Lung (tissue), 12 donors: ENCODE results near the gene GPD1L. TPM values are rescaled to one million over a fixed set of nuclear protein-coding genes. Genes with fewer than 3 reads are reported as not detected.

ENCODE experiments used
- ATAC-seq: fragments of 200-7000 bp; cut with Tn5 transposase; one replicate; pipeline ENCODE4 v1.9.1; 2020; ENCODE audit warnings: moderate number of reproducible peaks; ENCODE audit not compliant: insufficient read depth, low FRiP score
- DNase-seq, 3 donors: peaks; one replicate each; pipeline ENCODE4 v3.0.0-alpha.2; 2013 to 2017
- H3K27ac ChIP-seq, 2 donors: one replicate each; pipeline ENCODE4 v1.5.1; 2013; ENCODE audit warnings: mild to moderate bottlenecking in 2 of 2, moderate library complexity in 2 of 2, control low read depth in 1 of 2, inconsistent platforms in 1 of 2, low read depth in 1 of 2, low read length in 1 of 2
- H3K27me3 ChIP-seq, 3 donors: one replicate each; pipeline ENCODE4 v1.5.1; 2013; ENCODE audit warnings: low read length in 2 of 3; ENCODE audit not compliant: control insufficient read depth in 3 of 3, insufficient read depth in 3 of 3
- H3K36me3 ChIP-seq, 4 donors: one replicate each; pipeline ENCODE4 v1.5.1; 2013; ENCODE audit warnings: low read length in 4 of 4, mild to moderate bottlenecking in 1 of 4, moderate library complexity in 1 of 4; ENCODE audit not compliant: control insufficient read depth in 4 of 4, insufficient read depth in 4 of 4
- H3K4me1 ChIP-seq, 5 donors: one replicate each; pipeline ENCODE4 v1.5.1; 2013; ENCODE audit warnings: low read length in 5 of 5, mild to moderate bottlenecking in 2 of 5, moderate library complexity in 1 of 5; ENCODE audit not compliant: control insufficient read depth in 5 of 5, insufficient read depth in 5 of 5
- H3K4me3 ChIP-seq: one replicate; pipeline ENCODE4 v1.5.1; 2013; ENCODE audit warnings: mild to moderate bottlenecking, control low read depth, moderate library complexity
- H3K9ac ChIP-seq, 2 donors: one replicate each; pipeline ENCODE4 v1.5.1; 2013; ENCODE audit warnings: low read length in 2 of 2, control low read depth in 1 of 2; ENCODE audit not compliant: insufficient read depth in 1 of 2
- H3K9me3 ChIP-seq, 4 donors: one replicate each; pipeline ENCODE4 v1.5.1; 2013; ENCODE audit warnings: low read length in 3 of 4, mild to moderate bottlenecking in 1 of 4, moderate library complexity in 1 of 4; ENCODE audit not compliant: control insufficient read depth in 4 of 4, insufficient read depth in 3 of 4
- WGBS, 2 donors: extraction: QIAGEN DNeasy Blood & Tissue Kit; methylation state at CpG; one replicate each; pipeline ENCODE4 v1.1.7; 2013; 5-methylcytosine and 5-hydroxymethylcytosine counted together
- polyA plus RNA-seq, 2 donors: library from polyadenylated mRNA; stranded (reverse); fragments of 200-250 nt; gene quantifications; one replicate each; pipeline ENCODE4 v1.2.1, GENCODE V29; 2013
- total RNA-seq, 2 donors: library from RNA; depleted of rRNA in 1 of 2; stranded (reverse); fragments of >200 nt in 1 of 2; gene quantifications; one replicate each; pipeline ENCODE4 v1.2.1, GENCODE V29; 2014 to 2021
- TF ChIP-seq, protein P1 (sequence below): IDR thresholded peaks from 2 replicates; pipeline ENCODE4 v1.5.1; 2012; ENCODE audit warnings: mild to moderate bottlenecking; ENCODE audit errors: control extremely low read depth, extremely low read depth
- donor health status: control.
- donor health status: control.
- donor health status: Bipolar disorder and iron deficiency.
- donor health status: healthy.
- donor health status: DM: yes; HTN: yes; CAD: no.

The GPD1L gene
- total and polyA plus RNA-seq, 4 donors, result 20.5 to 58.8 (median 37.1) TPM

DNA sequence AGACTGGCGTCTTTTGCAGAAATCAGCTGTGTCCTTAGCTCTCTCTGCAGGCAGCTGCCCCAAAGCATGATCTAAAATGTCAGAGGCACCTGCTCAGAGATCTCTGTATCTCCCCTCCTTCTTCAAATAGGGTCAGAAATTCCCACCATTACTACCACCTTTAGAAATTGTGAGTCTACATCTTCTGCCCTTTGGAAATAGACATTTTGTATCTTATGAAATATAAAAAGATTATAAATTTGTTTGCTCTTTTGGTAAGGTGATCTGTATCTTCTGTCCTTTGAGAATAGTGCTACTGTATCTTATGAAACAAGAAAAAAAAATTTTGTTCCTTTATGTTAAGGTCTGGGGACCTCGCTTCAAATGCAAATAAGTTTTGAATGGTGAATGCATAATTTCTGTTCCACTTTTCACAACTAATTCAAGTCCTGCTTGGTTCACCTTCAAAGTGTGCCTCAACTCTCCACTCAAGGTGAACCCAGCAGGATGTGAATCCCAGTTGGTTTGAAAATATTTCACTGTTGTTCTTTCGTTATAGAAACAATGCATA is 28.3 kb upstream of the GPD1L start:
- 82 to 85% methylated on average over 3 of the region's 3 CpGs for WGBS, 2 donors
- ATAC-seq, result no peak

DNA sequence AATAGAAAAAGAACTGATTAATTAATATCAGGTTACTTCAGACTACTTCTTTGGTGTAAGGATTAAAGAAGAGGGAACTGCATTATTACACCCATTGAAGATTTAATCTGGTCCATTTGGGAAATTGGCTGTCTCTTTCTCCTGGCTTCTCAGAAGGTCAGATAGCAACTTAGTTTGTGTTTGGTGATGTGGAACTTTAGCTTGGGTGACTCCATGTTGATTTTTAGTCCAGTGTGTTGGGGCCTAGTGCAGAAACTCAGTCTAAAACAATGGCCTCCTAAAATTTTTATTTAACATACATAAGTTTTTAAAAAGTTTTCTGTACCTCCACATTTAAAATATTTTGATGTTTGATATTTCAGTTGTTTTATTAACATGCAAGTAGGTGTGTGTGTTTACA is 27.6 kb upstream of the GPD1L start:
- no peak for DNase-seq
- no peaks in the 10 kb centered on the region for H3K9me3 ChIP-seq
- H3K4me1 ChIP-seq, result peaks cover 0 to 14% (median 6%) of the 10 kb centered on the region in 5 donors
- H3K9ac ChIP-seq, result no peak overlapping the region
- no peak overlapping the region for H3K4me3 ChIP-seq
- no peak overlapping the region for H3K27ac ChIP-seq
- H3K36me3 ChIP-seq, result no peaks in the 10 kb centered on the region
- no peaks in the 10 kb centered on the region for H3K27me3 ChIP-seq
- TF ChIP-seq, protein P1, sequence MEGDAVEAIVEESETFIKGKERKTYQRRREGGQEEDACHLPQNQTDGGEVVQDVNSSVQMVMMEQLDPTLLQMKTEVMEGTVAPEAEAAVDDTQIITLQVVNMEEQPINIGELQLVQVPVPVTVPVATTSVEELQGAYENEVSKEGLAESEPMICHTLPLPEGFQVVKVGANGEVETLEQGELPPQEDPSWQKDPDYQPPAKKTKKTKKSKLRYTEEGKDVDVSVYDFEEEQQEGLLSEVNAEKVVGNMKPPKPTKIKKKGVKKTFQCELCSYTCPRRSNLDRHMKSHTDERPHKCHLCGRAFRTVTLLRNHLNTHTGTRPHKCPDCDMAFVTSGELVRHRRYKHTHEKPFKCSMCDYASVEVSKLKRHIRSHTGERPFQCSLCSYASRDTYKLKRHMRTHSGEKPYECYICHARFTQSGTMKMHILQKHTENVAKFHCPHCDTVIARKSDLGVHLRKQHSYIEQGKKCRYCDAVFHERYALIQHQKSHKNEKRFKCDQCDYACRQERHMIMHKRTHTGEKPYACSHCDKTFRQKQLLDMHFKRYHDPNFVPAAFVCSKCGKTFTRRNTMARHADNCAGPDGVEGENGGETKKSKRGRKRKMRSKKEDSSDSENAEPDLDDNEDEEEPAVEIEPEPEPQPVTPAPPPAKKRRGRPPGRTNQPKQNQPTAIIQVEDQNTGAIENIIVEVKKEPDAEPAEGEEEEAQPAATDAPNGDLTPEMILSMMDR, result no peak
- ATAC-seq, result no peak

More for the DNA sequence above, 28.3 kb upstream of the GPD1L start:
- Histone ChIP-seq H3K27ac (peak overlapping the region in 1 of 2 donors; percentile 9), H3K9ac (no peak overlapping the region), H3K4me1 (peaks cover 0 to 14% (median 6%) of the 10 kb centered on the region in 5 donors), H3K27me3 (no peaks in the 10 kb centered on the region), H3K9me3 (no peaks in the 10 kb centered on the region), H3K4me3 (no peak overlapping the region), H3K36me3 (no peaks in the 10 kb centered on the region)
- TF ChIP-seq, protein P1, result no peak
- no peak for DNase-seq

DNA sequence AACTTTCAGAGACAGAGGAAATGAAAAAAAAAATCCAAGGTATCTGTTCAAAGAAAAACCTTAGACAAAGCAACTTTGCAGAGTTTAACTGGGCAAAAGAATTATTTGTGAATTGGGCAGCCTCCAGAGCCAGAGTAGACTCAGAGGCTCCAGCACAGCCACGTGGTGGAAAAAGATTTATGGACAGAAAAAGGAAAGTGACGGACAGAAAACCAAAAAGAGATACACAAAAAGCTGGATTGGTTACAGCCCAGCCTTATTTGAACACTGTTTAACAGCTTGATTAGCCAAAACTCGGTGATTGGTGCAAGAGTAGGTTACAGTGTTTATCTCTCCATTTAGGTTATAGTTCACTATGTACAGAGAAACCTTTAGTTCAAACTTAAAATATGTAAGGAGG is 23.7 kb upstream of the GPD1L start:
- Histone ChIP-seq H3K4me3 (no peak overlapping the region), H3K36me3 (no peaks in the 10 kb centered on the region), H3K4me1 (peaks cover 0 to 14% (median 3%) of the 10 kb centered on the region in 5 donors), H3K27me3 (no peaks in the 10 kb centered on the region), H3K9ac (no peak overlapping the region), H3K27ac (no peak overlapping the region), H3K9me3 (no peaks in the 10 kb centered on the region)
- WGBS, 2 donors, result 9 to 29% methylated on average over 3 of the region's 3 CpGs
- TF ChIP-seq, protein P1, result no peak
- no peak for ATAC-seq
- DNase-seq, result peak in 2 of 3 donors; percentile 53 to 62
